NOMO-1 treated with DMSO at 0.1 percent for 48 hours (cell line): ENCODE data around the gene SYNPO2L.
A peak's percentile ranks its signal among the peaks of the same experiment; 100 is the strongest.
"Not testable (repeated sequence)": the region's sequence is repeated elsewhere in the genome, so short reads cannot be mapped to it uniquely, and the experiment has no call there.

Source experiments
- DNase-seq: peaks from one replicate; lab custom pipeline; 2025; ENCODE audit not compliant: unreplicated experiment; lab: John Stamatoyannopoulos, UW

The SYNPO2L gene

GRCh38 chr10:73655990-73656298 is at the start of gene SYNPO2L:
Gene SYNPO2L (minus strand): TSS chr10:73656029. CDS start chr10:73655922, 107 bp downstream.
- no peak for DNase-seq

- DNase-seq: not testable (repeated sequence)
Observed at GRCh38 chr10:73703924-73704323, 48.1 kb upstream of the SYNPO2L start.

GRCh38 chr10:73698819-73699218 is 43.0 kb upstream of the SYNPO2L start:
- not testable (repeated sequence) for DNase-seq

GRCh38 chr10:73697675-73698159 is 41.9 kb upstream of the SYNPO2L start, which contains the start of gene AGAP5:
Gene AGAP5 (minus strand): TSS chr10:73698109. CDS start chr10:73697755, 354 bp downstream.
- DNase-seq: not testable (repeated sequence)

- DNase-seq: not testable (repeated sequence)
Observed at GRCh38 chr10:73695302-73695701, 39.5 kb upstream of the SYNPO2L start.

GRCh38 chr10:73690755-73691154 is 34.9 kb upstream of the SYNPO2L start:
- not testable (repeated sequence) for DNase-seq

- DNase-seq: not testable (repeated sequence)
Observed at GRCh38 chr10:73689596-73689995, 33.8 kb upstream of the SYNPO2L start.

- not testable (repeated sequence) for DNase-seq
Observed at GRCh38 chr10:73687641-73688040, 31.8 kb upstream of the SYNPO2L start.

GRCh38 chr10:73674546-73674945 is 18.7 kb upstream of the SYNPO2L start:
- not testable (repeated sequence) for DNase-seq

- not testable (repeated sequence) for DNase-seq
Observed at GRCh38 chr10:73668378-73668777, 12.5 kb upstream of the SYNPO2L start.

GRCh38 chr10:73666153-73666809 is 10.5 kb upstream of the SYNPO2L start:
- DNase-seq: not testable (repeated sequence)

GRCh38 chr10:73665581-73665980 is 9.8 kb upstream of the SYNPO2L start:
- not testable (repeated sequence) for DNase-seq

GRCh38 chr10:73664156-73665040 is 8.6 kb upstream of the SYNPO2L start:
- DNase-seq: not testable (repeated sequence)

- DNase-seq: not testable (repeated sequence)
Observed at GRCh38 chr10:73663621-73664020, 7.8 kb upstream of the SYNPO2L start.

- not testable (repeated sequence) for DNase-seq
Observed at GRCh38 chr10:73662705-73663104, 6.9 kb upstream of the SYNPO2L start.

GRCh38 chr10:73655257-73655989 is 406 bp downstream of the SYNPO2L start:
- DNase-seq: no peak

- peak; percentile 21 for DNase-seq
Observed at GRCh38 chr10:73653701-73654100, 2.1 kb downstream of the SYNPO2L start.

GRCh38 chr10:73653195-73653594 is 2.6 kb downstream of the SYNPO2L start:
- no peak for DNase-seq

- peak; percentile 92 for DNase-seq
Observed at GRCh38 chr10:73650537-73651331, 5.1 kb downstream of the SYNPO2L start.

GRCh38 chr10:73649876-73650536 is 5.8 kb downstream of the SYNPO2L start:
- no peak for DNase-seq
